ENCODE results near the gene FHAD1.
"Not testable (repeated sequence)": the region's sequence is repeated elsewhere in the genome, so short reads cannot be mapped to it uniquely, and the experiment has no call there.

Gene FHAD1

DNA sequence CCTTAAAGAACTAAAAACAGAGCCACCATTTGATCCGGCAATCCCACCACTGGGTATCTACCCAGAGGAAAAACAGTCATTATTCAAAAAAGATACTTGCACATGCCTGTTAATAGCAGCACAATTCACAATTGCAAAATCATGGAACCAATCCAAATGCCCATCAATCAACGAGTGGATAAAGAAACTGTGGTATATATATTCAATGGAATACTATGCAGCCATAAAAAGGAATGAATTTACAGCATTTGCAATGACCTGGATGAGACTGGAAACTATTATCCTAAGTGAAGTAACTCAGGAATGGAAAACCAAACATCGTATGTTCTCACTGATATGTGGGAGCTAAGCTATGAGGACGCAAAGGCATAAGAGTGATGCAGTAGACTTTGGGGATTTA is 51.0 kb downstream of the FHAD1 start:
- no CpG with 5 or more reads among the region's 4 CpGs for WGBS, 2 donors (ENCODE audit: extremely low coverage in 2 of 2, insufficient read length in 2 of 2, insufficient replicate concordance in 1 of 2)

DNA sequence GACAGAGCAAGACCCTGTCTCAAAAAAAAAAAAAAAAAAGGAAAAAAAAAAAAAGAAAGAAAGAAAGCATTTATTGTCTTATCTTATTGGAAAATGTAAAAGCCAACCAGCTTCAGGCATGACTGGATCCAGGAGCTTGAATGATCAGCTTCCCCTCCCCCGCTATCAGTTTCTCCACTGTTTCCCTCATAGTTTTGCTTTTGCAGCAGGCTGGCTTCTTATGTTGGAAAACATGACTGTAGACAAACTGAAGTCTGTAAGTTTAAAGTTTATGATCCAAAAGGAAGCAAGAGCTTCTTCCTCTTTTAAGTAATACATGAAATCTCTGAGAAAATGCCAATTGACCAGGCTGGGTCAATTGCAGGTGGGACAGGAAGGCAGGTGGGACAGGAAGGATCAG is 52.2 kb downstream of the FHAD1 start:
- Histone ChIP-seq H3K36me3 (replicated peaks in 1 of 2; ENCODE audit: control insufficient read depth in 2 of 2, insufficient read depth in 2 of 2, low read length in 2 of 2) (no peaks in the 10 kb centered on the region), H2BK120ac (ENCODE audit: low read depth, low read length) (no peak overlapping the region), H3K9me3 (replicated peaks in 1 of 2; ENCODE audit: control insufficient read depth in 2 of 2, insufficient read depth in 1 of 2, low read depth in 1 of 2, low read length in 2 of 2) (no peaks in the 10 kb centered on the region), H4K91ac (ENCODE audit: low read depth, low read length, poor library complexity) (no peak overlapping the region), H2BK12ac (ENCODE audit: low read length) (no peak overlapping the region), H3K27ac (replicated peaks; ENCODE audit: low read length) (no peak overlapping the region), H2AFZ (ENCODE audit: low read length) (no peak overlapping the region), H4K8ac (ENCODE audit: low read depth, low read length) (no peak overlapping the region), H2BK5ac (ENCODE audit: low read length) (no peak overlapping the region), H3K4ac (ENCODE audit: low read length) (no peak overlapping the region), H3K9ac (ENCODE audit: low read depth, low read length, poor library complexity) (no peak overlapping the region), H2AK5ac (ENCODE audit: low read depth, low read length) (no peak overlapping the region), H2BK15ac (ENCODE audit: low read length) (no peak overlapping the region), H3K4me2 (ENCODE audit: insufficient read depth, low read length, poor library complexity, severe bottlenecking) (no peak overlapping the region), H3K4me3 (ENCODE audit: low read length in 2 of 2) (no peak overlapping the region), H3K27me3 (ENCODE audit: control insufficient read depth in 3 of 3, insufficient read depth in 3 of 3, low read depth in 1 of 3, low read length in 3 of 3) (peaks cover 0 to 6% (median 0%) of the 10 kb centered on the region in 3 experiments), H3K23ac (ENCODE audit: low read depth, low read length, poor library complexity) (no peak overlapping the region), H3K4me1 (ENCODE audit: control insufficient read depth in 2 of 2, insufficient read depth in 1 of 2, low read depth in 1 of 2, low read length in 2 of 2) (peaks cover 0 to 1% of the 10 kb centered on the region in 2 donors), H3K18ac (ENCODE audit: low read length) (no peak overlapping the region), H3K14ac (ENCODE audit: low read length) (no peak overlapping the region), H3K79me1 (ENCODE audit: low read depth, low read length) (no peaks in the 10 kb centered on the region)
- WGBS, 2 donors (ENCODE audit: extremely low coverage in 2 of 2, insufficient read length in 2 of 2, insufficient replicate concordance in 1 of 2) = no CpG with 5 or more reads among the region's 1 CpG
- no peak for DNase-seq (ENCODE audit: low spot score)

More for the DNA sequence above, 51.0 kb downstream of the FHAD1 start:
- H3K14ac ChIP-seq (ENCODE audit: low read length); H2BK15ac ChIP-seq (ENCODE audit: low read length); H3K4me2 ChIP-seq (ENCODE audit: insufficient read depth, low read length, poor library complexity, severe bottlenecking); H2AK5ac ChIP-seq (ENCODE audit: low read depth, low read length); H3K9me3 ChIP-seq (replicated peaks in 1 of 2; ENCODE audit: control insufficient read depth in 2 of 2, insufficient read depth in 1 of 2, low read depth in 1 of 2, low read length in 2 of 2); H4K8ac ChIP-seq (ENCODE audit: low read depth, low read length); H3K36me3 ChIP-seq (replicated peaks in 1 of 2; ENCODE audit: control insufficient read depth in 2 of 2, insufficient read depth in 2 of 2, low read length in 2 of 2); H2BK12ac ChIP-seq (ENCODE audit: low read length); H3K27ac ChIP-seq (replicated peaks; ENCODE audit: low read length); H3K4me1 ChIP-seq (ENCODE audit: control insufficient read depth in 2 of 2, insufficient read depth in 1 of 2, low read depth in 1 of 2, low read length in 2 of 2); H3K9ac ChIP-seq (ENCODE audit: low read depth, low read length, poor library complexity); H2BK5ac ChIP-seq (ENCODE audit: low read length); H2AFZ ChIP-seq (ENCODE audit: low read length); H3K18ac ChIP-seq (ENCODE audit: low read length); H2BK120ac ChIP-seq (ENCODE audit: low read depth, low read length); DNase-seq (ENCODE audit: low spot score); H3K27me3 ChIP-seq (ENCODE audit: control insufficient read depth in 3 of 3, insufficient read depth in 3 of 3, low read depth in 1 of 3, low read length in 3 of 3); H4K91ac ChIP-seq (ENCODE audit: low read depth, low read length, poor library complexity); H3K79me1 ChIP-seq (ENCODE audit: low read depth, low read length); H3K4ac ChIP-seq (ENCODE audit: low read length); H3K4me3 ChIP-seq (ENCODE audit: low read length in 2 of 2); H3K23ac ChIP-seq (ENCODE audit: low read depth, low read length, poor library complexity): not testable (repeated sequence)

DNA sequence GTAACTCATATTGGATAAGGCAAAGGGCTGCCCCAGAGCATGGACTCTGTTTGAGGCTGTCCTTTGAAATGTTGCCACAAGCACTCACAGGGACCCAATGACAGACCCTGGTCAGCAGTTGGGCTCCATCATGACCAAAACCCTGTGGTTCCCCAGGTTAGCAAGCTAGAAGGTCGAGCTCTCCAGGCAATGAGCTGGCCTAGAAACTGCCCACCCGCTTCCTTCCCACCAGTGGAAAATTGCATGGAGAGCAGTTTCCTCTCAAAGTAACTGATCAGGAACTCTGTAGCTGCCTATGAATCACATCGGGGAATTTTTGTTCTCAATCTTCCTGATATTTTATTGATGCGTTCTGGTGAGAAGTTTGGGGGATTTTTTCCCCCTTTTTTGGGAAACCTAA is 52.8 kb downstream of the FHAD1 start:
- Histone ChIP-seq H3K36me3 (replicated peaks in 1 of 2; ENCODE audit: control insufficient read depth in 2 of 2, insufficient read depth in 2 of 2, low read length in 2 of 2) (no peaks in the 10 kb centered on the region), H2BK15ac (ENCODE audit: low read length) (no peak overlapping the region), H3K27me3 (ENCODE audit: control insufficient read depth in 3 of 3, insufficient read depth in 3 of 3, low read depth in 1 of 3, low read length in 3 of 3) (peaks cover 0 to 6% (median 0%) of the 10 kb centered on the region in 3 experiments), H3K4me3 (ENCODE audit: low read length in 2 of 2) (no peak overlapping the region), H3K4me2 (ENCODE audit: insufficient read depth, low read length, poor library complexity, severe bottlenecking) (no peak overlapping the region), H3K23ac (ENCODE audit: low read depth, low read length, poor library complexity) (no peak overlapping the region), H4K91ac (ENCODE audit: low read depth, low read length, poor library complexity) (no peak overlapping the region), H2BK12ac (ENCODE audit: low read length) (no peak overlapping the region), H2AFZ (ENCODE audit: low read length) (no peak overlapping the region), H2AK5ac (ENCODE audit: low read depth, low read length) (no peak overlapping the region), H4K8ac (ENCODE audit: low read depth, low read length) (no peak overlapping the region), H3K4me1 (ENCODE audit: control insufficient read depth in 2 of 2, insufficient read depth in 1 of 2, low read depth in 1 of 2, low read length in 2 of 2) (peaks cover 0 to 1% of the 10 kb centered on the region in 2 donors), H3K79me1 (ENCODE audit: low read depth, low read length) (no peaks in the 10 kb centered on the region), H3K14ac (ENCODE audit: low read length) (no peak overlapping the region), H2BK5ac (ENCODE audit: low read length) (no peak overlapping the region), H3K4ac (ENCODE audit: low read length) (no peak overlapping the region), H2BK120ac (ENCODE audit: low read depth, low read length) (no peak overlapping the region), H3K9ac (ENCODE audit: low read depth, low read length, poor library complexity) (no peak overlapping the region), H3K27ac (replicated peaks; ENCODE audit: low read length) (no peak overlapping the region), H3K18ac (ENCODE audit: low read length) (no peak overlapping the region), H3K9me3 (replicated peaks in 1 of 2; ENCODE audit: control insufficient read depth in 2 of 2, insufficient read depth in 1 of 2, low read depth in 1 of 2, low read length in 2 of 2) (no peaks in the 10 kb centered on the region)
- no CpG with 5 or more reads among the region's 4 CpGs for WGBS, 2 donors (ENCODE audit: extremely low coverage in 2 of 2, insufficient read length in 2 of 2, insufficient replicate concordance in 1 of 2)
- no peak for DNase-seq (ENCODE audit: low spot score)

DNA sequence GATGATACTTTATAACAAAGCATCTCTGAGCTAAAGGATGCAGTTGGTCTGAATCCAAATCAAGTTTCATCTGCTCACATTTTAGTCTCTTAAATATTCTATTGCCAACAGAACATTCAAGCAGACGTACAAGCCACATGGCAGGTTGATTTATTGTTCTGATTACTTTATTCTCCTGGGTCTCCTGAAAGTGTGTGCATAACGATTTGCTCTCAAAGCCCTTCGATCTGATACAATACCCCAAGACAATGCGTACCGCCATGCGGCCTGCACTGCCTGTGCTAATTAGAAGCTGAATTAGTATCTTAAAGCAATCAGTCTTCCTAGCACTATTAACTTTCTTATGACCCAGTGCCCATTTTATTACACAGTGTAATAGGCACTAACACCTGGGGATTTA is 56.9 kb downstream of the FHAD1 start:
- Histone ChIP-seq H3K79me1 (ENCODE audit: low read depth, low read length) (no peaks in the 10 kb centered on the region), H3K27ac (replicated peaks; ENCODE audit: low read length) (no peak overlapping the region), H3K36me3 (replicated peaks in 1 of 2; ENCODE audit: control insufficient read depth in 2 of 2, insufficient read depth in 2 of 2, low read length in 2 of 2) (no peaks in the 10 kb centered on the region)

More for the DNA sequence above, 56.9 kb downstream of the FHAD1 start:
- H3K4ac ChIP-seq (ENCODE audit: low read length) = no peak overlapping the region
- H3K23ac ChIP-seq (ENCODE audit: low read depth, low read length, poor library complexity) = no peak overlapping the region
- no peak overlapping the region for H2BK12ac ChIP-seq (ENCODE audit: low read length)
- no peak for DNase-seq (ENCODE audit: low spot score)
- no peak overlapping the region for H4K8ac ChIP-seq (ENCODE audit: low read depth, low read length)
- no peak overlapping the region for H2BK5ac ChIP-seq (ENCODE audit: low read length)
- H3K9me3 ChIP-seq (replicated peaks in 1 of 2; ENCODE audit: control insufficient read depth in 2 of 2, insufficient read depth in 1 of 2, low read depth in 1 of 2, low read length in 2 of 2) = peaks cover 0 to 6% of the 10 kb centered on the region in 2 donors
- no peak overlapping the region for H2AK5ac ChIP-seq (ENCODE audit: low read depth, low read length)
- H3K27me3 ChIP-seq (ENCODE audit: control insufficient read depth in 3 of 3, insufficient read depth in 3 of 3, low read depth in 1 of 3, low read length in 3 of 3) = peaks cover 0 to 6% (median 0%) of the 10 kb centered on the region in 3 experiments
- H2BK15ac ChIP-seq (ENCODE audit: low read length) = no peak overlapping the region
- no peak overlapping the region for H3K14ac ChIP-seq (ENCODE audit: low read length)
- no peak overlapping the region for H3K9ac ChIP-seq (ENCODE audit: low read depth, low read length, poor library complexity)
- H2AFZ ChIP-seq (ENCODE audit: low read length) = no peak overlapping the region
- no peak overlapping the region for H3K4me2 ChIP-seq (ENCODE audit: insufficient read depth, low read length, poor library complexity, severe bottlenecking)
- peaks cover 0 to 1% of the 10 kb centered on the region in 2 donors for H3K4me1 ChIP-seq (ENCODE audit: control insufficient read depth in 2 of 2, insufficient read depth in 1 of 2, low read depth in 1 of 2, low read length in 2 of 2)
- no peak overlapping the region for H4K91ac ChIP-seq (ENCODE audit: low read depth, low read length, poor library complexity)
- H3K18ac ChIP-seq (ENCODE audit: low read length) = no peak overlapping the region
- H2BK120ac ChIP-seq (ENCODE audit: low read depth, low read length) = no peak overlapping the region
- no CpG with 5 or more reads among the region's 6 CpGs for WGBS, 2 donors (ENCODE audit: extremely low coverage in 2 of 2, insufficient read length in 2 of 2, insufficient replicate concordance in 1 of 2)
- H3K4me3 ChIP-seq (ENCODE audit: low read length in 2 of 2) = no peak overlapping the region
